Astrocyte of the cerebellum (primary cell): Measurements from ENCODE around the gene HK1.

ENCODE experiments used
- DNase-seq: peaks from one replicate; pipeline ENCODE4 v3.0.0-alpha.2; 2011; ENCODE audit warnings: low read depth
- H3K4me3 ChIP-seq: 2 replicates; pipeline ENCODE4 v1.5.1; 2011; ENCODE audit warnings: mild to moderate bottlenecking, low read depth, low read length, moderate library complexity
- CTCF ChIP-seq: IDR thresholded peaks from 2 replicates; pipeline ENCODE4 v1.5.1; 2012; ENCODE audit warnings: low read length, low read depth, moderate library complexity, mild to moderate bottlenecking; ENCODE audit errors: missing control alignments
- in situ Hi-C: cut with HindIII; loops from 2 replicates; pipeline ENCODE4 v1.10.0; 2017; ENCODE audit warnings: low sequenced_read_pairs

The HK1 gene

DNA sequence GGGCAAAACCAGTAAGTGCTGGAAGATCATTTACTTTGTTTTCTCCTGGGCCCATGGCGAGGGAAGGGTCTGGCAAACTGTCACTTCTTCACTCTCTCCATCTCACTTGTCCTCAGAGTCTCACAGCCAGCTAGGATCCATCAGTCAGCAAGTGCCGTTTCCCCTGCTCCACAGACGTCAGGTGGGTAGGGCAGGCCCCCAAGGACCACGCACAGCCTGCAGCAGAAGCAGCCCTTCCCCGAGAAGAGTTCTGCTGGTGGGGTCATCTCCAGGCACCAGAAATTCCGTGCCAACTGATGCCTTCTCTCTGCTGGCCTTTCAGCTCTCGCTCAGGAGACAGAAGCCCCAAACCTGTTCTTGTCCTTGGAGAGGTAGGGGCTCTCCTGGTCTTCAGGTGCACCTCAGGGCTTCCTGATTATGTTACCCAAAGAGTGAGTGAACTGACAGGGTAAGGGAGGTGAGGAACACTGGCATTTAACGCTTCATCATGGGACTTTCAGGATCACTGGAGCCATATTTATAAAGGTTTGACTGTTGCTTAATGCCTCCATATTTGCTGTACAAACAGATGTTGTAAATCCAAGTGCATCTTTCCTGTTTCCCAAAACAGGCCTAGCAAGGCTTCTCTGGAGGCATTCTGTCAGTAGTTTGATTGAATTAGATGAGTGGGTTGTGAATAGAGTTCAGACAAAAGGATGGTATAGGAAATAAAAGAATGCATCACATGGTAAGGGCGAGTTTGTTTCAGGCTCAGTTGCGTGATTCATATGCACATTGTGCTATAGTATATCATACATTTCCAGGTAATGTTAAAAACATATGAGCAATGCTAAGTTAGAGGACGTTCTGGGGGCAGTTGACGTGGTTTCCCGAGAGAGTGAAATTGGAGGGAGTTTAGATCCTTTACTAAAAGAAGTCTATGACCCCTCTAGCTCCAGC is 159.3 kb downstream of the HK1 start:
- H3K4me3 ChIP-seq = no peak overlapping the region
- no peak for DNase-seq
- no peak for TF ChIP-seq CTCF
- in situ Hi-C loops = no loop called here

DNA sequence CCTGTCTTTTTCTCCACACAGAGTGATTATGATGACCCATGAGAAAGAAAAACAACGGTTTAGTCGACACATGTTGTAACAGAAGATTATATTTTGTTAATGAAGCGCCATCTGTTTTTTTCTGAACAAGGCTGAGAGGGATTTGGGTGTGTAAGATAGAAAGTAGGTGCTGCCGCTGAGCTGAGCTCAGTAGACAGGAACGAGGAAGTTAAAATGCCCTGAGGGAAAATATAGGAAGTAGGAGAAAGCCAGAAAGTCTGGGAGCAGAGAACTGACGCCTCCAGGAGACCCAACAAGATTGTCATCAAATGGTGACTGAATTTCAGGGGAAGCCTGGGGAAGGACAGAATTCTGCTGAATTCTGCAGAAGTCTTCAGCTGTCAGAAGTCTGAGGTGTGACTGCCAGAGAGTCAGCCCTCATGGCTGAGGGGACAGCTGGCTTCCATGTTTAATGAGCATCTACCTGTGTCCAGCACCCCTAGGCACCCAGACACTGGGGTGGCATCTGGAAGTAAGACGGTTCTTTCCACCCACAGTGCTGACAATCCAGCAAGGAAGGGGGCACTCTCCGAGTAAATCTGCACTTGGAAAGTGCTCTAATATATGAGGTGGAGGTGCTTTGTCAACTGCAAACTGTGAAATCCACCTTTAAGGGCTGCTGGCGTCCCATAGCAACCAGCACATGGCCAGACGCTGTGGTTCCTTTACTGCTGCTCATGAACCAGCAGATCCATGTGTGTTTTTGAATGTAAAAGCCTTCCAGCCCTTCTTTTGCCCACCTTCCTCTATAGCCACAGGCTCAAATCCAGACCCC is 160.4 kb downstream of the HK1 start:
- in situ Hi-C loops = no loop called here
- TF ChIP-seq CTCF = no peak
- no peak overlapping the region for H3K4me3 ChIP-seq
- DNase-seq = no peak

DNA sequence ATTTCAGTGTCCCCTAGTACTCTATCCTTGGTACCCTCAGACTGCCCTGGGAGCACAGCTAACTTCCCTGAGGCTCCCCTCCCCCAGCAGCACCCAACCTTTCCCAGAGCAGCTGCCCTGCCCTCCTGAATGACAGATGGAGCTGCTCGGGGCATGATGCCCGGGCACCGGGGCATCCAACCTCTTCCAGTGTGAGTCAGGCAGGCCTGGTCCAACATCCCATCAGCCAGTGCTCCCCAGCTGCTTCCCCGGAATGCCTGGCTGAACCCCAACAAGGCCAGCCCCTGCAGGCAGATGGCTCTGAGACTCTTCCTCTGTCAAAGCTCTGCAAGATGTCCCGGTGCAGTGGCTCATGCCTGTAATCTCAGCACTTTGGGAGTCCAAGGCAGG is 161.0 kb downstream of the HK1 start:
- DNase-seq = no peak
- H3K4me3 ChIP-seq = no peak overlapping the region
- in situ Hi-C loops = no loop called here
- no peak for TF ChIP-seq CTCF

GRCh38 chr10:69439813-69440506 is 161.7 kb downstream of the HK1 start:
- in situ Hi-C loops = loop anchor here (10.0 kb wide), 1 partner anchor 55 kb away; no protein-coding TSS in a partner anchor
- H3K4me3 ChIP-seq = no peak overlapping the region
- TF ChIP-seq CTCF = no peak
- no peak for DNase-seq

GRCh38 chr10:69443354-69443753 is 165.1 kb downstream of the HK1 start:
- no peak for TF ChIP-seq CTCF
- H3K4me3 ChIP-seq = no peak overlapping the region
- in situ Hi-C loops = loop anchor here (10.0 kb wide), 1 partner anchor 51 kb away; no protein-coding TSS in a partner anchor
- no peak for DNase-seq

- TF ChIP-seq CTCF = no peak
- in situ Hi-C loops = loop anchor here (10.0 kb wide), 1 partner anchor 50 kb away; no protein-coding TSS in a partner anchor
- DNase-seq = no peak
- H3K4me3 ChIP-seq = no peak overlapping the region
These were observed 166.7 kb downstream of the HK1 start for GRCh38 chr10:69445041-69445440.
